Immature natural killer cell (primary cell): ENCODE results near the gene FMN1. TPM values are rescaled to one million over a fixed set of nuclear protein-coding genes. Genes with fewer than 3 reads are reported as not detected.

Source experiments
- DNase-seq, 3 donors: peaks; one replicate each; pipeline ENCODE4 v3.0.0; 2022; ENCODE audit warnings: mixed read lengths in 1 of 3
- H3K27ac Mint-ChIP-seq, 6 donors: one replicate each; pipeline ENCODE4 v1.8.0; 2020; ENCODE audit warnings: mixed read lengths in 6 of 6, mild to moderate bottlenecking in 5 of 6, inconsistent platforms in 4 of 6, moderate library complexity in 3 of 6
- H3K27me3 Mint-ChIP-seq, 3 donors: one replicate each; pipeline ENCODE4 v1.8.0; 2020 to 2021; ENCODE audit warnings: low read depth in 3 of 3, mild to moderate bottlenecking in 3 of 3, mixed read lengths in 3 of 3, moderate library complexity in 3 of 3, inconsistent platforms in 1 of 3
- H3K36me3 Mint-ChIP-seq, 3 donors: one replicate each; pipeline ENCODE4 v1.8.0; 2020; ENCODE audit warnings: mixed read lengths in 3 of 3, inconsistent platforms in 2 of 3, mild to moderate bottlenecking in 2 of 3
- H3K4me1 Mint-ChIP-seq, 2 donors: one replicate each; pipeline ENCODE4 v1.8.0; 2020; ENCODE audit warnings: inconsistent platforms in 2 of 2, mild to moderate bottlenecking in 2 of 2, mixed read lengths in 2 of 2, moderate library complexity in 1 of 2
- H3K4me3 Mint-ChIP-seq, 5 donors: one replicate each; pipeline ENCODE4 v1.8.0; 2020; ENCODE audit warnings: mild to moderate bottlenecking in 5 of 5, mixed read lengths in 5 of 5, inconsistent platforms in 3 of 5, moderate library complexity in 3 of 5
- H3K9me3 Mint-ChIP-seq, 6 donors: one replicate each; pipeline ENCODE4 v1.8.0; 2020; ENCODE audit warnings: mild to moderate bottlenecking in 6 of 6, mixed read lengths in 6 of 6, inconsistent platforms in 4 of 6, moderate library complexity in 3 of 6
- polyA plus RNA-seq, 3 donors: library from polyadenylated mRNA; unstranded; fragments of 300-500 nt; fragmentation: Illumina TruSeq; gene quantifications; one replicate each; pipeline ENCODE4 v1.2.3, GENCODE V29; 2021

The FMN1 gene
- polyA plus RNA-seq, 3 donors from 2014 or later, result not detected

GRCh38 chr15:32822739-32823138 is 371.8 kb downstream of the FMN1 start:
- DNase-seq, result no peak
- Mint-ChIP-seq H3K4me1 (no peaks in the 10 kb centered on the region), H3K9me3 (no peaks in the 10 kb centered on the region), H3K4me3 (no peak overlapping the region), H3K36me3 (no peaks in the 10 kb centered on the region), H3K27me3 (peaks cover 0 to 3% (median 2%) of the 10 kb centered on the region in 3 donors), H3K27ac (no peak overlapping the region)

GRCh38 chr15:32819448-32819847 is 375.1 kb downstream of the FMN1 start:
- Mint-ChIP-seq H3K27ac (no peak overlapping the region), H3K4me1 (no peaks in the 10 kb centered on the region), H3K27me3 (peaks cover 0 to 3% (median 0%) of the 10 kb centered on the region in 3 donors), H3K9me3 (no peaks in the 10 kb centered on the region), H3K36me3 (no peaks in the 10 kb centered on the region), H3K4me3 (no peak overlapping the region)
- no peak for DNase-seq

- Mint-ChIP-seq H3K9me3 (no peaks in the 10 kb centered on the region), H3K27me3 (peaks cover 0 to 3% (median 0%) of the 10 kb centered on the region in 3 donors), H3K27ac (no peak overlapping the region), H3K4me3 (no peak overlapping the region), H3K36me3 (no peaks in the 10 kb centered on the region), H3K4me1 (no peaks in the 10 kb centered on the region)
- DNase-seq, result no peak
These were observed 375.6 kb downstream of the FMN1 start for GRCh38 chr15:32818758-32819447.

GRCh38 chr15:32817577-32817976 is 376.9 kb downstream of the FMN1 start:
- Mint-ChIP-seq H3K4me3 (no peak overlapping the region), H3K4me1 (no peaks in the 10 kb centered on the region), H3K36me3 (no peaks in the 10 kb centered on the region), H3K9me3 (no peaks in the 10 kb centered on the region), H3K27me3 (peaks cover 0 to 3% (median 0%) of the 10 kb centered on the region in 3 donors), H3K27ac (no peak overlapping the region)
- DNase-seq, result no peak

- H3K27ac Mint-ChIP-seq, result no peak overlapping the region
- H3K4me3 Mint-ChIP-seq, result no peak overlapping the region
These were observed 387.2 kb downstream of the FMN1 start for GRCh38 chr15:32807331-32807730.

GRCh38 chr15:32803631-32804030 is 390.9 kb downstream of the FMN1 start:
- Mint-ChIP-seq H3K9me3 (peaks cover 0 to 4% (median under 1%) of the 10 kb centered on the region in 6 donors), H3K27me3 (peaks cover 0 to 14% (median 0%) of the 10 kb centered on the region in 3 donors), H3K36me3 (peaks cover 0 to 4% (median 0%) of the 10 kb centered on the region in 3 donors), H3K4me1 (peaks cover 11% of the 10 kb centered on the region in 2 donors), H3K4me3 (no peak overlapping the region), H3K27ac (no peak overlapping the region)
- no peak for DNase-seq

More at GRCh38 chr15:32807331-32807730, 387.2 kb downstream of the FMN1 start:
- peaks cover 0 to 6% (median 2%) of the 10 kb centered on the region in 6 donors for H3K9me3 Mint-ChIP-seq
- peaks cover 1 to 12% (median 11%) of the 10 kb centered on the region in 3 donors for H3K27me3 Mint-ChIP-seq
- DNase-seq, result no peak
- peaks cover 6 to 8% of the 10 kb centered on the region in 2 donors for H3K4me1 Mint-ChIP-seq
- H3K36me3 Mint-ChIP-seq, result peaks cover 0 to 4% (median 0%) of the 10 kb centered on the region in 3 donors

- Mint-ChIP-seq H3K4me3 (peak overlapping the region in 1 of 5 donors; percentile 14), H3K9me3 (peaks cover 0 to 4% (median under 1%) of the 10 kb centered on the region in 6 donors), H3K27ac (peak overlapping the region in 1 of 6 donors; percentile 3), H3K4me1 (peaks cover 11% of the 10 kb centered on the region in 2 donors), H3K27me3 (peaks cover 0 to 14% (median 3%) of the 10 kb centered on the region in 3 donors), H3K36me3 (peaks cover 0 to 4% (median 0%) of the 10 kb centered on the region in 3 donors)
- DNase-seq, result no peak
These were observed 392.1 kb downstream of the FMN1 start for GRCh38 chr15:32802286-32802936.

GRCh38 chr15:32799936-32800535 is 394.5 kb downstream of the FMN1 start:
- Mint-ChIP-seq H3K4me3 (no peak overlapping the region), H3K9me3 (peaks cover 0 to 4% (median under 1%) of the 10 kb centered on the region in 6 donors), H3K4me1 (peaks cover 11% of the 10 kb centered on the region in 2 donors), H3K27me3 (peaks cover 0 to 10% (median 3%) of the 10 kb centered on the region in 3 donors), H3K36me3 (peaks cover 0 to 4% (median 0%) of the 10 kb centered on the region in 3 donors), H3K27ac (no peak overlapping the region)
- no peak for DNase-seq

GRCh38 chr15:32796856-32797255 is 397.7 kb downstream of the FMN1 start:
- H3K4me3 Mint-ChIP-seq, result no peak overlapping the region
- H3K27ac Mint-ChIP-seq, result no peak overlapping the region
- H3K27me3 Mint-ChIP-seq, result peaks cover 0 to 8% (median 2%) of the 10 kb centered on the region in 3 donors
- H3K36me3 Mint-ChIP-seq, result no peaks in the 10 kb centered on the region
- no peaks in the 10 kb centered on the region for H3K4me1 Mint-ChIP-seq
- DNase-seq, result no peak
- H3K9me3 Mint-ChIP-seq, result peaks cover 0 to 1% (median 0%) of the 10 kb centered on the region in 6 donors

GRCh38 chr15:32794973-32795372 is 399.5 kb downstream of the FMN1 start:
- peaks cover 0 to 8% (median 2%) of the 10 kb centered on the region in 3 donors for H3K27me3 Mint-ChIP-seq

GRCh38 chr15:32792436-32792835 is 402.1 kb downstream of the FMN1 start:
- no peaks in the 10 kb centered on the region for H3K4me1 Mint-ChIP-seq
- no peaks in the 10 kb centered on the region for H3K36me3 Mint-ChIP-seq
- H3K9me3 Mint-ChIP-seq, result peaks cover 0 to 2% (median 0%) of the 10 kb centered on the region in 6 donors

More at GRCh38 chr15:32794973-32795372, 399.5 kb downstream of the FMN1 start:
- Mint-ChIP-seq H3K4me3 (no peak overlapping the region), H3K36me3 (no peaks in the 10 kb centered on the region), H3K4me1 (no peaks in the 10 kb centered on the region), H3K9me3 (peaks cover 0 to 2% (median 0%) of the 10 kb centered on the region in 6 donors), H3K27ac (no peak overlapping the region)
- DNase-seq, result no peak

GRCh38 chr15:32790352-32790999 is 404.0 kb downstream of the FMN1 start:
- H3K4me3 Mint-ChIP-seq, result no peak overlapping the region
- H3K9me3 Mint-ChIP-seq, result peaks cover 0 to 2% (median 0%) of the 10 kb centered on the region in 6 donors
- H3K27ac Mint-ChIP-seq, result no peak overlapping the region
- no peak for DNase-seq
- peaks cover 0 to 8% (median 0%) of the 10 kb centered on the region in 3 donors for H3K27me3 Mint-ChIP-seq
- no peaks in the 10 kb centered on the region for H3K36me3 Mint-ChIP-seq
- H3K4me1 Mint-ChIP-seq, result no peaks in the 10 kb centered on the region

More at GRCh38 chr15:32792436-32792835, 402.1 kb downstream of the FMN1 start:
- no peak for DNase-seq
- H3K27ac Mint-ChIP-seq, result no peak overlapping the region
- H3K4me3 Mint-ChIP-seq, result no peak overlapping the region
- peaks cover 0 to 5% (median 0%) of the 10 kb centered on the region in 3 donors for H3K27me3 Mint-ChIP-seq

- H3K4me1 Mint-ChIP-seq, result no peaks in the 10 kb centered on the region
These were observed 406.6 kb downstream of the FMN1 start for GRCh38 chr15:32787949-32788348.

More at GRCh38 chr15:32787949-32788348, 406.6 kb downstream of the FMN1 start:
- Mint-ChIP-seq H3K27ac (no peak overlapping the region), H3K4me3 (no peak overlapping the region), H3K9me3 (peaks cover 0 to 2% (median 0%) of the 10 kb centered on the region in 6 donors), H3K36me3 (no peaks in the 10 kb centered on the region), H3K27me3 (peaks cover 0 to 8% (median 0%) of the 10 kb centered on the region in 3 donors)
- DNase-seq, result no peak
